WTC11 (cell line): ENCODE measurements around the gene TLE3. TPM values are rescaled to one million over a fixed set of nuclear protein-coding genes. Genes with fewer than 3 reads are reported as not detected.

Experiments
- ATAC-seq: fragments of 200-7000 bp; cut with Tn5 transposase; 2 replicates; pipeline ENCODE4 v1.10.0; 2021; ENCODE audit warnings: mild to moderate bottlenecking, moderate library complexity
- CTCF ChIA-PET: fragments of 300-600 bp; sonication (Branson Sonifier 250); formaldehyde crosslinking; loops from one replicate; lab custom pipeline; 2021; ENCODE audit warnings: antibody characterized with exemption; lab: Charles Lee
- POLR2A ChIA-PET: fragments of 350-600 bp; sonication (Branson Sonifier 250); formaldehyde crosslinking; loops from one replicate; lab custom pipeline; 2021; ENCODE audit warnings: antibody characterized with exemption; lab: Charles Lee
- DNase-seq: peaks from one replicate; pipeline ENCODE4 v3.0.0; 2021; ENCODE audit warnings: low spot score
- H3K27ac Mint-ChIP-seq: 2 replicates; pipeline ENCODE4 v1.8.0; 2021; ENCODE audit warnings: mixed read lengths
- H3K27me3 Mint-ChIP-seq: 2 replicates; pipeline ENCODE4 v1.8.0; 2021; ENCODE audit warnings: low read depth, mild to moderate bottlenecking, moderate library complexity, mixed read lengths
- H3K36me3 Mint-ChIP-seq: 2 replicates; pipeline ENCODE4 v1.8.0; 2021; ENCODE audit warnings: mixed read lengths
- H3K4me1 Mint-ChIP-seq: 2 replicates; pipeline ENCODE4 v1.8.0; 2022; ENCODE audit warnings: mixed read lengths
- H3K4me3 Mint-ChIP-seq: 2 replicates; pipeline ENCODE4 v1.8.0; 2021; ENCODE audit warnings: mild to moderate bottlenecking, moderate library complexity, mixed read lengths
- H3K9me3 Mint-ChIP-seq: 2 replicates; pipeline ENCODE4 v1.8.0; 2021; ENCODE audit warnings: mixed read lengths
- CBFB ChIP-seq: sonication (generic); formaldehyde crosslinking; IDR thresholded peaks from 2 replicates; pipeline ENCODE4 v1.8.1; 2022; ENCODE audit warnings: mild to moderate bottlenecking, low read depth, missing genetic modification reagents
- CREB1 ChIP-seq: sonication (generic); formaldehyde crosslinking; IDR thresholded peaks from 2 replicates; pipeline ENCODE4 v1.8.0; 2023; ENCODE audit warnings: mild to moderate bottlenecking, missing genetic modification reagents
- ETV6 ChIP-seq: sonication (generic); formaldehyde crosslinking; IDR thresholded peaks from 2 replicates; pipeline ENCODE4 v1.8.1; 2022; ENCODE audit warnings: mild to moderate bottlenecking, missing genetic modification reagents
- IRF2 ChIP-seq: sonication (generic); formaldehyde crosslinking; IDR thresholded peaks from 2 replicates; pipeline ENCODE4 v1.8.0; 2022; ENCODE audit warnings: low read depth, missing genetic modification reagents, borderline replicate concordance
- NR1H2 ChIP-seq: sonication (generic); formaldehyde crosslinking; IDR thresholded peaks from 2 replicates; pipeline ENCODE4 v1.9.0; 2021; ENCODE audit warnings: mild to moderate bottlenecking, moderate library complexity, missing genetic modification reagents
- OVOL2 ChIP-seq: fragments of 250-450 bp; sonication (Bioruptor Pico); IDR thresholded peaks from 2 replicates; pipeline ENCODE4 v1.9.0; 2021; ENCODE audit warnings: mild to moderate bottlenecking, borderline replicate concordance
- PRRX2 ChIP-seq: fragments of 250-450 bp; sonication (Bioruptor Pico); IDR thresholded peaks from 2 replicates; pipeline ENCODE4 v1.8.0; 2021; ENCODE audit warnings: mild to moderate bottlenecking
- RORB ChIP-seq: fragments of 250-450 bp; sonication (Bioruptor Pico); IDR thresholded peaks from 2 replicates; pipeline ENCODE4 v1.9.0; 2021; ENCODE audit warnings: mild to moderate bottlenecking
- TEAD4 ChIP-seq: sonication (generic); formaldehyde crosslinking; IDR thresholded peaks from 2 replicates; pipeline ENCODE4 v1.8.0; 2022; ENCODE audit warnings: mild to moderate bottlenecking, missing genetic modification reagents
- ZNF232 ChIP-seq: sonication (generic); formaldehyde crosslinking; IDR thresholded peaks from 2 replicates; pipeline ENCODE4 v1.8.0; 2022; ENCODE audit warnings: mild to moderate bottlenecking, missing genetic modification reagents
- ZNF263 ChIP-seq: sonication (generic); formaldehyde crosslinking; IDR thresholded peaks from 2 replicates; pipeline ENCODE4 v1.8.1; 2022; ENCODE audit warnings: low read depth, mild to moderate bottlenecking, moderate library complexity, missing genetic modification reagents
- ZNF671 ChIP-seq: fragments of 250-450 bp; sonication (Bioruptor Pico); IDR thresholded peaks from 2 replicates; pipeline ENCODE4 v1.8.0; 2021; ENCODE audit warnings: mild to moderate bottlenecking
- total RNA-seq: library from RNA; stranded (reverse); gene quantifications from 3 replicates; pipeline ENCODE4 v1.2.3, GENCODE V29; 2021
- TF ChIP-seq, protein P1 (sequence below): fragments of 250-450 bp; sonication (Bioruptor Pico); IDR thresholded peaks from 2 replicates; pipeline ENCODE4 v2.1.2; 2022; ENCODE audit warnings: mild to moderate bottlenecking, moderate library complexity
- TF ChIP-seq, protein P2 (sequence below): fragments of 250-450 bp; sonication (Bioruptor Pico); conservative IDR thresholded peaks from 2 replicates; pipeline ENCODE4 v1.9.0; 2021; ENCODE audit warnings: mild to moderate bottlenecking
- TF ChIP-seq, protein P3 (sequence below): sonication (generic); formaldehyde crosslinking; IDR thresholded peaks from 2 replicates; pipeline ENCODE4 v1.8.0; 2023; ENCODE audit warnings: missing genetic modification reagents
- TF ChIP-seq, protein P4 (sequence below): fragments of 200-600 bp; IDR thresholded peaks from 2 replicates; pipeline ENCODE4 v1.8.0; 2022; ENCODE audit warnings: antibody characterized with exemption
- TF ChIP-seq, protein P5 (sequence below): sonication (generic); formaldehyde crosslinking; IDR thresholded peaks from 2 replicates; pipeline ENCODE4 v1.8.1; 2023; ENCODE audit warnings: mild to moderate bottlenecking, missing genetic modification reagents, moderate library complexity
- TF ChIP-seq, protein P6 (sequence below): fragments of 250-450 bp; sonication (Bioruptor Pico); IDR thresholded peaks from 2 replicates; pipeline ENCODE4 v1.9.0; 2021; ENCODE audit warnings: mild to moderate bottlenecking
- TF ChIP-seq, protein P7 (sequence below): sonication (generic); formaldehyde crosslinking; IDR thresholded peaks from 2 replicates; pipeline ENCODE4 v1.8.0; 2022; ENCODE audit warnings: mild to moderate bottlenecking, missing genetic modification reagents
- TF ChIP-seq, protein P8 (sequence below): sonication (generic); formaldehyde crosslinking; IDR thresholded peaks from 2 replicates; pipeline ENCODE4 v1.8.0; 2023; ENCODE audit warnings: mild to moderate bottlenecking, missing genetic modification reagents

TLE3 gene
- total RNA-seq, 1 experiment from 2014 or later = 78.7 TPM

DNA sequence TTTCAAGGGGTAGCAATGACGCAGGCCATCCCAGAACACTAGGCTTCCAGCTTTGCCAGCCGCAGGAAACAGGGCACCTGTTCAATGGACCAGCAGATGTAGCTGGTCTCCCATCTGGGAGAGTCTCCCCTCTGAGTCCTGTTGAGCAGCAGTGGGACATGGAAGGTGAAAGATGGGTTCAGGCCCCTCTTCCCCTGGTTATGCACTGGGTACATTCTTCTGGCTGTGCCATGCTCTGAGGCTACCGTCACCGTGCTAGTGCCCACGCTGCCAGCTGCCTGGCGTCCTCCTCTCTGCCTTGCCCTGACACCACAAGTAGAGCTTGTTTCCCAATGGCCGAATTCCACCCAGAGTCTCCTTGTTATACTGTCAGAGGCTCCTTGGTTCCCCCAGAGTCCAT, 63.1 kb downstream of the TLE3 start (continued):
- TF ChIP-seq IRF2 = no peak
- TF ChIP-seq, protein P1, sequence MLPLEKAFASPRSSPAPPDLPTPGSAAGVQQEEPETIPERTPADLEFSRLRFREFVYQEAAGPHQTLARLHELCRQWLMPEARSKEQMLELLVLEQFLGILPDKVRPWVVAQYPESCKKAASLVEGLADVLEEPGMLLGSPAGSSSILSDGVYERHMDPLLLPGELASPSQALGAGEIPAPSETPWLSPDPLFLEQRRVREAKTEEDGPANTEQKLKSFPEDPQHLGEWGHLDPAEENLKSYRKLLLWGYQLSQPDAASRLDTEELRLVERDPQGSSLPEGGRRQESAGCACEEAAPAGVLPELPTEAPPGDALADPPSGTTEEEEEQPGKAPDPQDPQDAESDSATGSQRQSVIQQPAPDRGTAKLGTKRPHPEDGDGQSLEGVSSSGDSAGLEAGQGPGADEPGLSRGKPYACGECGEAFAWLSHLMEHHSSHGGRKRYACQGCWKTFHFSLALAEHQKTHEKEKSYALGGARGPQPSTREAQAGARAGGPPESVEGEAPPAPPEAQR (CRISPR knock-in tag) = no peak

DNA sequence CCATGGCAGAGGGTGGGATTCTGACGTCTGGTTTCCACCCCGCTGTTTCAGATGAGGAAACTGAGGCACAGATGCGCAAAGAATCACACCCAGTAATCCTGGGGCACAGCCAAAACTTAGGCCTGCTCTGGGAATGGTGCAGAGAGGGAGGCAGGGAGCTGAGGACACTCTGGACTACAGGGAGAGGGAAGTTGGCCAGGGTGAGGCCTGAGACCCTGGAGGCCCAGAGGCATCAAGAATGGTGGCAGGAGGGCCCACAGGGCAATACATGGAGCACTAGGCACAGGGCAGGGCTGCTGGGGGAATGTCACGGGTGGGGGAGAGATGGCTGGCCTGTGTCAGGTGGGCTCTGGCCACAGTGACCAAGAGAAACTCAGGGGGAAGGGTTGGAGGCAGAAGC, 63.6 kb downstream of the TLE3 start:
- peaks cover 15% of the 10 kb centered on the region for H3K4me1 Mint-ChIP-seq
- H3K27me3 Mint-ChIP-seq = no peaks in the 10 kb centered on the region; the same call in 1 of the 2 replicates
- TF ChIP-seq OVOL2 (CRISPR knock-in tag) (no peak), PRRX2 (no peak), CREB1 (CRISPR knock-in tag) (no peak)
- TF ChIP-seq, protein P2, sequence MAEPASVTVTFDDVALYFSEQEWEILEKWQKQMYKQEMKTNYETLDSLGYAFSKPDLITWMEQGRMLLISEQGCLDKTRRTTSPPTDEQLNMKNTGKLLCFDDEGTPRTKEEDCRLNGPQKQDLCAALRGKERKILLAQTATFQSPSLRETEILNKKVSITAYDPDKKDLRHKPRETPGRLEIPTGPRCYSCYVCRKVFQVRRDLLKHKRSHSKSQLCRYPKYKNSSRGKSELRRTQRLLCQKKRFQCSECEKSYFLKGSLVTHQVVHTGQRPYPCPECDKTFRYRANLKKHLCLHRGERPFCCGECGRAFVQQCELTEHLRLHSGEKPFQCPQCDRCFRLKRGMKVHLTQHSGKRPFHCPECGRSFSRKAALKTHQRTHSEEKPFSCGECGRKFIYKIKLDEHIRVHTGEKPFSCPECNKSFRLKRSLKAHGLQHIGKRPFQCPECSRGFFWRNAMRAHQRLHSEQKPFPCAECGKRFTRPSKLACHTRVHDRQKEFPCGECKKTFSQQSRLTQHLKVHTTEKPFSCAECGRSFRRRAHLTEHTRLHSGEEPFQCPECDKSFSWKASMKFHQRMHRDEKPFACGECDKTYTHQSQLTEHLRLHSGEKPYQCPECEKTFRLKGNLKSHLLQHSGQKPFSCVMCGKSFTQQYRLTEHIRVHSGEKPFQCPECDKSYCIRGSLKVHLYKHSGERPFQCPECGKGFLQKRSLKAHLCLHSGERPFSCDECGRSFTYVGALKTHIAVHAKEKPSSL (CRISPR knock-in tag) = no peak
- TF ChIP-seq, protein P3, sequence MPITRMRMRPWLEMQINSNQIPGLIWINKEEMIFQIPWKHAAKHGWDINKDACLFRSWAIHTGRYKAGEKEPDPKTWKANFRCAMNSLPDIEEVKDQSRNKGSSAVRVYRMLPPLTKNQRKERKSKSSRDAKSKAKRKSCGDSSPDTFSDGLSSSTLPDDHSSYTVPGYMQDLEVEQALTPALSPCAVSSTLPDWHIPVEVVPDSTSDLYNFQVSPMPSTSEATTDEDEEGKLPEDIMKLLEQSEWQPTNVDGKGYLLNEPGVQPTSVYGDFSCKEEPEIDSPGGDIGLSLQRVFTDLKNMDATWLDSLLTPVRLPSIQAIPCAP (CRISPR knock-in tag) = no peak
- TF ChIP-seq, protein P4, sequence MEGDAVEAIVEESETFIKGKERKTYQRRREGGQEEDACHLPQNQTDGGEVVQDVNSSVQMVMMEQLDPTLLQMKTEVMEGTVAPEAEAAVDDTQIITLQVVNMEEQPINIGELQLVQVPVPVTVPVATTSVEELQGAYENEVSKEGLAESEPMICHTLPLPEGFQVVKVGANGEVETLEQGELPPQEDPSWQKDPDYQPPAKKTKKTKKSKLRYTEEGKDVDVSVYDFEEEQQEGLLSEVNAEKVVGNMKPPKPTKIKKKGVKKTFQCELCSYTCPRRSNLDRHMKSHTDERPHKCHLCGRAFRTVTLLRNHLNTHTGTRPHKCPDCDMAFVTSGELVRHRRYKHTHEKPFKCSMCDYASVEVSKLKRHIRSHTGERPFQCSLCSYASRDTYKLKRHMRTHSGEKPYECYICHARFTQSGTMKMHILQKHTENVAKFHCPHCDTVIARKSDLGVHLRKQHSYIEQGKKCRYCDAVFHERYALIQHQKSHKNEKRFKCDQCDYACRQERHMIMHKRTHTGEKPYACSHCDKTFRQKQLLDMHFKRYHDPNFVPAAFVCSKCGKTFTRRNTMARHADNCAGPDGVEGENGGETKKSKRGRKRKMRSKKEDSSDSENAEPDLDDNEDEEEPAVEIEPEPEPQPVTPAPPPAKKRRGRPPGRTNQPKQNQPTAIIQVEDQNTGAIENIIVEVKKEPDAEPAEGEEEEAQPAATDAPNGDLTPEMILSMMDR = no peak
- TF ChIP-seq, protein P5, sequence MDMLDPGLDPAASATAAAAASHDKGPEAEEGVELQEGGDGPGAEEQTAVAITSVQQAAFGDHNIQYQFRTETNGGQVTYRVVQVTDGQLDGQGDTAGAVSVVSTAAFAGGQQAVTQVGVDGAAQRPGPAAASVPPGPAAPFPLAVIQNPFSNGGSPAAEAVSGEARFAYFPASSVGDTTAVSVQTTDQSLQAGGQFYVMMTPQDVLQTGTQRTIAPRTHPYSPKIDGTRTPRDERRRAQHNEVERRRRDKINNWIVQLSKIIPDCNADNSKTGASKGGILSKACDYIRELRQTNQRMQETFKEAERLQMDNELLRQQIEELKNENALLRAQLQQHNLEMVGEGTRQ (CRISPR knock-in tag) = no peak
- TF ChIP-seq, all 79 proteins: peak for 0
- ChIA-PET POLR2A (no interaction called here), CTCF (no interaction called here)
- ATAC-seq (no peak), DNase-seq (no peak)
- Mint-ChIP-seq H3K4me3 (no peak overlapping the region), H3K9me3 (no peaks in the 10 kb centered on the region), H3K27ac (no peak overlapping the region), H3K36me3 (no peaks in the 10 kb centered on the region)

DNA sequence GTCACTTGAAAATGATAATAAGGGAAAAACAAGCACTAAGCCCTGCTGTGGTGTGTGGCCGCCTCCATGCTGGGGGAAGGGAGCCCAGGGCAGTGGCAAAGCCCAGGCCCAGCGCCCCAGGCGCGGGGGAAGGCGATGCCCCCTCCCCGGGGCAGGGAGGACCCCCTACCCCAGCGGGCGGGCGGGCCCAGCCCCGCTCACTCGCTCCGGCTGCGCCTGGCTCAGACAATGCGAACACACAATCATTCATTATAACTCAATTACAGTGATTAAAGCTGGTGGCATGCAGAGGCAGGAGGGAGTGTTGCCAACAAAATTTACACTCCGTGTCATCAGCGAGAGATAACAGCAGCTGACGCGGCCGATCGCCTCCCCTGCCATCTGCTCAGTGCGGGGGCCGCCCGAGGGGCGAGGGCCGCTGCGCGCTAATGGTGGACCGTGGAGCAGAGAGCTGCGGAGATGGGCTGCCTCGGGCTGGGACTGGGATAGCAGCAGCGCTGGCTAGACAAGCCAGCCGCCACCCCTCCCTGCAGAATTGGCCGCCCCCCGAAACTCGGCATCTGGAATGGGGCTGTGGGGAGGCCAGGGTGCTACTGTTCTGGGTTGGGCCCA, 64.1 kb downstream of the TLE3 start:
- H3K27ac Mint-ChIP-seq = no peak overlapping the region
- no peaks in the 10 kb centered on the region for H3K36me3 Mint-ChIP-seq
- ATAC-seq (no peak), DNase-seq (no peak)
- H3K4me1 Mint-ChIP-seq = peaks cover 15% of the 10 kb centered on the region
- CTCF ChIA-PET = no interaction called here
- H3K27me3 Mint-ChIP-seq = no peaks in the 10 kb centered on the region; the same call in 1 of the 2 replicates
- H3K4me3 Mint-ChIP-seq = no peak overlapping the region
- POLR2A ChIA-PET = no interaction called here
- H3K9me3 Mint-ChIP-seq = no peaks in the 10 kb centered on the region
- TF ChIP-seq, protein P6, sequence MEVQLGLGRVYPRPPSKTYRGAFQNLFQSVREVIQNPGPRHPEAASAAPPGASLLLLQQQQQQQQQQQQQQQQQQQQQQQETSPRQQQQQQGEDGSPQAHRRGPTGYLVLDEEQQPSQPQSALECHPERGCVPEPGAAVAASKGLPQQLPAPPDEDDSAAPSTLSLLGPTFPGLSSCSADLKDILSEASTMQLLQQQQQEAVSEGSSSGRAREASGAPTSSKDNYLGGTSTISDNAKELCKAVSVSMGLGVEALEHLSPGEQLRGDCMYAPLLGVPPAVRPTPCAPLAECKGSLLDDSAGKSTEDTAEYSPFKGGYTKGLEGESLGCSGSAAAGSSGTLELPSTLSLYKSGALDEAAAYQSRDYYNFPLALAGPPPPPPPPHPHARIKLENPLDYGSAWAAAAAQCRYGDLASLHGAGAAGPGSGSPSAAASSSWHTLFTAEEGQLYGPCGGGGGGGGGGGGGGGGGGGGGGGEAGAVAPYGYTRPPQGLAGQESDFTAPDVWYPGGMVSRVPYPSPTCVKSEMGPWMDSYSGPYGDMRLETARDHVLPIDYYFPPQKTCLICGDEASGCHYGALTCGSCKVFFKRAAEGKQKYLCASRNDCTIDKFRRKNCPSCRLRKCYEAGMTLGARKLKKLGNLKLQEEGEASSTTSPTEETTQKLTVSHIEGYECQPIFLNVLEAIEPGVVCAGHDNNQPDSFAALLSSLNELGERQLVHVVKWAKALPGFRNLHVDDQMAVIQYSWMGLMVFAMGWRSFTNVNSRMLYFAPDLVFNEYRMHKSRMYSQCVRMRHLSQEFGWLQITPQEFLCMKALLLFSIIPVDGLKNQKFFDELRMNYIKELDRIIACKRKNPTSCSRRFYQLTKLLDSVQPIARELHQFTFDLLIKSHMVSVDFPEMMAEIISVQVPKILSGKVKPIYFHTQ (CRISPR knock-in tag) = no peak
- no peak for TF ChIP-seq ZNF263 (CRISPR knock-in tag)
- TF ChIP-seq ZNF671 (CRISPR knock-in tag) = no peak
- no peak for TF ChIP-seq TEAD4 (CRISPR knock-in tag)
- TF ChIP-seq, protein P7, sequence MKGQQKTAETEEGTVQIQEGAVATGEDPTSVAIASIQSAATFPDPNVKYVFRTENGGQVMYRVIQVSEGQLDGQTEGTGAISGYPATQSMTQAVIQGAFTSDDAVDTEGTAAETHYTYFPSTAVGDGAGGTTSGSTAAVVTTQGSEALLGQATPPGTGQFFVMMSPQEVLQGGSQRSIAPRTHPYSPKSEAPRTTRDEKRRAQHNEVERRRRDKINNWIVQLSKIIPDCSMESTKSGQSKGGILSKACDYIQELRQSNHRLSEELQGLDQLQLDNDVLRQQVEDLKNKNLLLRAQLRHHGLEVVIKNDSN (CRISPR knock-in tag) = no peak
- no peak for TF ChIP-seq CBFB
- no peak for TF ChIP-seq NR1H2
- TF ChIP-seq RORB (CRISPR knock-in tag) = no peak
- no peak for TF ChIP-seq CREB1 (CRISPR knock-in tag)
- no peak for TF ChIP-seq ETV6 (CRISPR knock-in tag)
- TF ChIP-seq ZNF232 (CRISPR knock-in tag) = no peak
- TF ChIP-seq, protein P8, sequence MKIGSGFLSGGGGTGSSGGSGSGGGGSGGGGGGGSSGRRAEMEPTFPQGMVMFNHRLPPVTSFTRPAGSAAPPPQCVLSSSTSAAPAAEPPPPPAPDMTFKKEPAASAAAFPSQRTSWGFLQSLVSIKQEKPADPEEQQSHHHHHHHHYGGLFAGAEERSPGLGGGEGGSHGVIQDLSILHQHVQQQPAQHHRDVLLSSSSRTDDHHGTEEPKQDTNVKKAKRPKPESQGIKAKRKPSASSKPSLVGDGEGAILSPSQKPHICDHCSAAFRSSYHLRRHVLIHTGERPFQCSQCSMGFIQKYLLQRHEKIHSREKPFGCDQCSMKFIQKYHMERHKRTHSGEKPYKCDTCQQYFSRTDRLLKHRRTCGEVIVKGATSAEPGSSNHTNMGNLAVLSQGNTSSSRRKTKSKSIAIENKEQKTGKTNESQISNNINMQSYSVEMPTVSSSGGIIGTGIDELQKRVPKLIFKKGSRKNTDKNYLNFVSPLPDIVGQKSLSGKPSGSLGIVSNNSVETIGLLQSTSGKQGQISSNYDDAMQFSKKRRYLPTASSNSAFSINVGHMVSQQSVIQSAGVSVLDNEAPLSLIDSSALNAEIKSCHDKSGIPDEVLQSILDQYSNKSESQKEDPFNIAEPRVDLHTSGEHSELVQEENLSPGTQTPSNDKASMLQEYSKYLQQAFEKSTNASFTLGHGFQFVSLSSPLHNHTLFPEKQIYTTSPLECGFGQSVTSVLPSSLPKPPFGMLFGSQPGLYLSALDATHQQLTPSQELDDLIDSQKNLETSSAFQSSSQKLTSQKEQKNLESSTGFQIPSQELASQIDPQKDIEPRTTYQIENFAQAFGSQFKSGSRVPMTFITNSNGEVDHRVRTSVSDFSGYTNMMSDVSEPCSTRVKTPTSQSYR (CRISPR knock-in tag) = no peak
